Activated CD8-positive, alpha-beta memory T cell treated with anti-CD3 and anti-CD28 coated beads for 48 hours (primary cell): ENCODE data around the gene UFC1.

Source experiments
- DNase-seq, 3 experiments: peaks; one replicate each; pipeline ENCODE4 v3.0.0-alpha.2; 2020; ENCODE audit warnings: low read depth in 2 of 3, low spot score in 2 of 3

UFC1 gene

DNA sequence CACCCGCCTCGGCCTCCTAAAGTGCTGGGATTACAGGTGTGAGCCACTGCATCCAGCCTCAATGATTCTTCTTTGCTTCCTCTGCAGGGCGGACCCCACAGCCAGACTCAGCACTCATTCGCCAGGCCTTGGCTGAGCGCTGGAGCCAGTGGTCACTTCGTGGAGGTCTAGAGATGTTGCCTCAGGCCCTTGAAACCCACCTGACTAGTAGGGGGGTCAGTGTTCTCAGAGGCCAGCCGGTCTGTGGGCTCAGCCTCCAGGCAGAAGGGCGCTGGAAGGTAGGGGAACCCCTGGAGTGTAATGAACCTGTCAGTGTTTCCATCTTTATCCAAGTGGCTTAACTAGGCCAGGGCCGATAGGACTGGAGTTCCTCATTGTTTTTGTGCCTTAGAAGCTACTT lies 15.1 kb downstream of the UFC1 start:
- no peak for DNase-seq

DNA sequence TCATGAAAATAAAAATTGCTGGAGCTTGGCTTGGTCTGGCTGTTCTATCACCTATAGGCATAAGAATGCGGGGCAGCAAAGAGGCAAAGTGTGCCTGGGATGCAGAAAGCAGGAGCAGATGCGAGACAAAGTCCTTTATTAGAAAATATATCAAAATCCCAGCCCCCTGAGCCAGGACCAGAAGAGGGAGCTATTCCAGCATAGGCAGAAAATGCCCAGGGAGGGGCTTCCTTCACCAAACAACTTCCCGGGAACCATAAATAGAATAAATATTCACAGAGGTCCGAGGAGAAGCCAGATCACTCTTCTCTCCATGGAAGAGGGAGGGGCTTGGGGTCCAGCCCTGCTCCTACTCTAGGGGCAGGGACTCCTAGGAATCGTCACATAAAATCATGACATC lies 17.4 kb downstream of the UFC1 start:
- DNase-seq, result no peak

- DNase-seq, result no peak
Observed at GRCh38 chr1:161171696-161172095, 17.9 kb downstream of the UFC1 start.

GRCh38 chr1:161172349-161172748 lies 18.6 kb downstream of the UFC1 start:
- no peak for DNase-seq

DNA sequence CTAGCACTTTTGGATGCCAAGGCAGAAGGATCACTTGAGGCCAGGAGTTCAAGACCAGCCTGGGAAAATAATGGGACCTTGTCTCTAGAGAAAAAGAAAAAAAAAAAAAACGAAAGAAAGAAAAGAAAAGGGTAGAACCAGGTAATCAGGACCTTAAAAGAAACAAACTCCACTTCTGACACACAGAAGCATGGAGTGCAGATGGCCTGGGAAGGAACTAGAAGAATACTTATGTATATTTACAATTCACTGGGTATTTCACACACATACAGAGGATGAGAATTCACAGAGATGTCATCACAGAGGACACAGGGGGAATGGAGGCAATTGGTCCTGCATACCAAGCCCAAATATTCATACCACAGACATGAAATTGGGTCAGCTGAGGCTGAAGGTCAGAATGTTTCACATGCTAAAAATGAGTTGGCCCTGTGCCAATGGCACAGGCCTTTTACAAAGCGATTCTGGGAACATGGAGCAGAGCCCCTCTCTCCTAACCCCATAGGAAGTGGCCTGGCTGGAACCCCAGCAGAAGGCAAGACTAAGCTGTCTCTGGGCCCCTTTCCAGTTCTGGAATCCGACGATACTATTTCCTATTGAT lies 19.1 kb downstream of the UFC1 start:
- no peak for DNase-seq

DNA sequence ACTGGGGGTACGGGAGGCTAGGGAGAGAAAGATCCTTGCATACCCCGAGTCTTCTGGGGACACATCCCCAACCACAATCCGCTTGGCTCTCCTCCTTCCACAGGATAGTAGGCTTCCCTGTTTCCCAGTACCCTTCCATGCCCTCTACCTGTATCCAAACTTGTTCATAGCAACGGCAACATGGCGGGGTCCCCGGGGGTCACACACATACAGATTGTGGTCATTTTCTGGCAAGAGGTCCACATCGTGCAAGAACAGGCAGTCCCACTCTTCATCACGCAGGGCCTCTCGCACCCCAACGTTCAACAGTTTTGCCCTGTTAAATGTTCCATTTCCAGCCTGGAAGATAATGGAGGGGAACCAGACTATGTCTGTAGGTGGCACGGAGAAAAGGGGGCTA lies 19.9 kb downstream of the UFC1 start:
- DNase-seq, result no peak

- no peak for DNase-seq
Observed at GRCh38 chr1:161174911-161175310, 21.1 kb downstream of the UFC1 start.

DNA sequence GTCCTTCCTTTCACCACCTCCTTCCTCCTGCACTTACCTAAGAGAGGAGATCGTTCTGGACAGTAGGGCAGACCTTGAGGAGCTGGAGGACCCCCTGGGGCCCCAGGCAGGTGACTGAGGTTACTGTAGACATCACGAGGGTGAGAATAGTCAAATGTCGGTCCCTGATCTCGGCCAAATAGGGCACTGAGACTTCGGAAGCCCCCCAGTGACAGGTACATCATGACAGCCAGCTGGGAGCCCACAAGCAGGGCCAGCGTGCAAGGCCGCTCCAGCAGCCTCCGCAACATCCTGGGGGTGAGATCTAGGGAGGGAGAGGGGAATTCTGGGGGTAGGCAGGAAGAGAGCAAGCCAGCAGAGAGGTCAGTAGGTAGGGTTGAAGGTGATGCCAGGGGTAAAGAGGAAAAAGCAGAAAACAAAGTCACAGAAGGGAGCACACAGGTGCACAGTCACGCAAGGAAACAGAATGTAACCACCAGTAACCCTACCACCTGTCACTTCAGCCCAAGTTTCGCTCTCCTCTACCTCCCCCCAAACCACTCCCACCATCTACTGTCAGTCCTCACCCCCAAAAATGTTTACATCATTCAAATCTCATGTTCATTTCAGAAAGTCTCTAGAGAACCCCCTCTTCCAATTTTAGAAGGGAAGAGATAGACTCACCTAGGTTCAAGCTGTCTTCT lies 22.1 kb downstream of the UFC1 start:
- DNase-seq, result no peak

DNA sequence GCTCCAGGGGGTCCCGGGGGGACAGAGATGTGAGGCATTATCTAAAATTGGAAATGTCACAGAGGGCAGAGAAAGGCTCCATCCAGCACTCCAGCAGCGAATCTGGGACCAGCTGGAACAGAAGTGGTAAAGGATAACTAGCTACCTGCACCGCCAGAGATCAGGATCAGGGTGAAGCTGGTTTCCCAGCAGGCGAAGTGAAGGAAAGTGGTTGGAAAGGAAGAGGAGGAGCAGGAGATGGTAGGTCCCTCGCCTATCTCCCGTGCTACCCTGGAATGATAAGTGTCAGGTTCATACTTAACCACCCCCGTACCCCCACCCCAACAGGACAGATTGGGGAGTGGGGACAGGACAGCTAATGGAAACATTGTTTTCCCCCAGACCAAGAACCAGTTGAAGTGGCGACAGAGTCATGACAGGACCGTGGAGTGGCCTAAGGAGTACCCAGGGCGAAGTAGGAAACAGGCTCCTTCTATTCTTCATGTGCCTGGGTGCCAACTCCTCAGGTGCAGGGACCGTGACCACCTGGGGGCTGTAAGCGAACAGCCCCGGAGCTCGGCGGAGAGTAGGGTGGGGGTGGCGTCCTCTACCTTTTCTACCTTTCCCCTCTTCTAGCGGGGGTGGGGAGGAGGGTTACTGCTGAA lies 22.8 kb downstream of the UFC1 start:
- DNase-seq, result no peak

- peak; percentile 86 to 99 (median 99) for DNase-seq
Observed at GRCh38 chr1:161177112-161177935, 23.5 kb downstream of the UFC1 start, which contains the start of gene B4GALT3. Gene B4GALT3 (minus strand): TSS chr1:161177507. CDS start chr1:161176060, 1,447 bp downstream.

GRCh38 chr1:161177936-161178244 lies 24.1 kb downstream of the UFC1 start:
- DNase-seq, result no peak

GRCh38 chr1:161179698-161180097 lies 25.9 kb downstream of the UFC1 start:
- DNase-seq, result no peak

GRCh38 chr1:161180639-161181038 lies 26.9 kb downstream of the UFC1 start:
- no peak for DNase-seq

- DNase-seq, result no peak
Observed at GRCh38 chr1:161182214-161182613, 28.4 kb downstream of the UFC1 start.

DNA sequence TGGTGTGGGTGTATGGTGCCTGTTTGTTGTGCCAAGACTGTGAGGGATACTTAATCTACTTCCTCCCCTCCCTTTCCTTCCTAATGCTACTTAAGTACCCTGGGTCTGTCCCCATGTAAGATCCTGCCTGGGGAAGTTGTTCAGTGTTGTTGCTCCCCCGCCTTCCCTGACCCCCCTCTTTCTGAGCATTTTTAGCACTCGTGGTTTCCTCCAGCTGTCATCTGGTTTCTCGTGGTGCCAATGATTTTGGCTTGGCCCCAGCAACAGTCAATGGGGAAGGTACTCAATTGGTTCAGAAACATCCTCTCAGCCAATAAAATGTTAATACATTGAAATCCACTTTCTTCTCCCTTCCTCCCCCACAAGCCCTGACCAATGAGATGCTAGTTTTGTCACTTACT lies 31.5 kb downstream of the UFC1 start:
- no peak for DNase-seq

DNA sequence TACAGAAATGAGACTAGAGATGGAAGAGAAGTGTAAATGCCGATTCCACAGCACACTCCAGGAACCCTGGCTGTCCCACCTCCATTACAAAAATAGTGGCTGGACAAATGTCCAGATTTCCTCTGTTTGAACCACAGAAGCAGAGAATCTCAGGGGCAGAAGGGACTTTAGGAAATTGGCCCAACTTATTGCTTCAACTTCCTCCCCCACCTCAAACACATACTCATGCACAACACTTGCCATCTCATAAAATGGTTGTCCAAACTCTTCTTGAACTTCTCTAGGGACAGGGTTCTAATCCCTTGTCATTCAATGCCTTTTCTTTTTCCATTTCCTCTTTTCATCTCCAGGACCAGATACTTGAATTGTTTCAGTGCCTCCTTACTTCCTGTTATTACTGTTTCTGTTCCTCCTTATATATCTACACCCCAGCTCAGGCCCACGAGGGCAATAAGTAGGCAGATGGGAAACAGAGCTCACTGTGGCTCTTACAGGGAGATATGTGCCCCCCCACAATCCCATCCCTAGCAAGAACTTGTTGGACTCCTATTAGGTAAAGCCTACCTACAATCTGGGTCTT lies 32.0 kb downstream of the UFC1 start:
- no peak for DNase-seq

GRCh38 chr1:161187311-161187710 lies 33.5 kb downstream of the UFC1 start:
- DNase-seq, result no peak

GRCh38 chr1:161188381-161188780 lies 34.6 kb downstream of the UFC1 start:
- no peak for DNase-seq

DNA sequence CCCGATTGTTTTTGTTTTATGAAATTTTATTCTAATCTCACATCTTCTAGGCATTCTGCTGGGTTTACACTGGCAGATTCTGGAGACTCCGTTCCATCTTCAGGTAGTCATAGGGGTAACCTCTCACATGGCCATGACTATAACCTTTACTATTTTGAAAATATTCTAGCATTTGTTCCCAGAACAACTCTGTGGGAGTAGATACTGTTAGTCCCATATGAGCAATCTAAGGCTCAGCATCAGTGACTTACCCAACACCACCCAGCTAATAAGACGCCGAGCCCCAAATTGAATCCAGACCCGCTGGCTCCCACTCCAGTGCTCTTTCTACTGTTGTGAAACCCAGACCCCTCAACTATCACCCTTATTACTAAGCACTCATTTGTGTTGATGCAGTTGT lies 35.3 kb downstream of the UFC1 start:
- no peak for DNase-seq

- no peak for DNase-seq
Observed at GRCh38 chr1:161190962-161191521, 37.3 kb downstream of the UFC1 start.

DNA sequence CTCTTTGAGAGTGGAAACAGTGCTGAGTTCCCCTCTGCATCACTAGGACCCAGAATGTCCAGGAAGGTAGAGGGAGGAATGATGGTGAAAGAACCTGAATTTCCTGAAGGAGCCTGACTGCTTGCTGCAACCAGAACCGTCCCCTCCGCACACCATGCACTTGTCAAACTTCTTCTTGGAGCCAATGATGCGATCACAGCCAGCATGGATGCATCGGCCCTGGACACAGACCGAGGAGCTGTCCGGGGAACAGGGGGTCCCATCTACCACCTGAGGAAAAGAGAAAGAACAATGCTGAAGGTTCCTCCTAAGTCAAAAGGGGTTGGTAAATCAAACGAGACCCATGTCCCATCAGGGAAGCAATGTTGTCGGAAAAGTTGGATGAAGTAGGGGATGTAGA lies 38.2 kb downstream of the UFC1 start:
- DNase-seq, result no peak
